ENCODE measurements around the gene TACC3.

The TACC3 gene

DNA sequence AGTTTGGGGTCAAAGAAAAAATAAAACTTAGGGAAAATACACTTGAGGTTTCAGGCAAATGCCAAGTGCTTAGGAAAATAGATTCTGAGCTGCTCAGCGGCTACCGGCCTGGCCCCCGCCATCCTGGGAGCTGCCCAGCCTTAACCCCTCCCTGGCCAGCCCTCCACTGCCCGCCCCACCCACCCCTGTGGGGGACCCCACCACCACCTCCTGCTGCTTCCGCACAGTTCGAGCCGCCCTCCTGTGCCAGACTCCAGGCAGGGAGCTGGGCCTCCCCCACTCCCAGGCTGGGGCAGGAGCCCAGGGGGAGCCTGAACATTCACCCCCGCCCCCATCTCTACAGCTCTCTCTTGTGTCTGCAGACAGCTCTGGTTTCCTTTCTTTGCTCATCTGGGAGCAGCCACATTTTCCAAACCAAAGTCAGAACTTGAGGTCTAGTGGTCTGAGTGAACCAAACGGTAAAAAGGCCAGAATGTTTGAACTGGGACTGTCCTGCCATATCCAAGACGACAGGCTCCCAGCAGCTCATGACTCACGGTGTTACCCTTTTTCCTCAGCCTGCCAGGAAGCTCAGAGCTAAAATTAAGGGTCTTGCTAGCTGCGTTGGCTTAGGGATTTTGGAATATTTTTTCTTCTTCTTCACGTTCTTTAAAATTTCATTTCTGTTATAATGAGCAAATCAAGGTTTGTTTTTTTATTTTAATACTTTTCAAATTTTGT, 67.1 kb downstream of the TACC3 start:
- H3K4me1 ChIP-seq (ENCODE audit: control insufficient read depth, insufficient read depth, low read length, unreplicated experiment): no peaks in the 10 kb centered on the region
- H3K4me3 ChIP-seq (ENCODE audit: low read depth, low read length): no peak overlapping the region
- H2AFZ ChIP-seq (ENCODE audit: low read length, unreplicated experiment): no peak overlapping the region
- H3K36me3 ChIP-seq (ENCODE audit: insufficient read depth, low read length): no peaks in the 10 kb centered on the region
- H3K27ac ChIP-seq (ENCODE audit: low read depth, low read length): no peak overlapping the region
- H3K27me3 ChIP-seq (ENCODE audit: insufficient read depth, low read length): peaks cover 5% of the 10 kb centered on the region; the same call in 1 of the 2 replicates
- H3K79me2 ChIP-seq (ENCODE audit: control insufficient read depth, insufficient read depth, low read length, unreplicated experiment): no peaks in the 10 kb centered on the region

DNA sequence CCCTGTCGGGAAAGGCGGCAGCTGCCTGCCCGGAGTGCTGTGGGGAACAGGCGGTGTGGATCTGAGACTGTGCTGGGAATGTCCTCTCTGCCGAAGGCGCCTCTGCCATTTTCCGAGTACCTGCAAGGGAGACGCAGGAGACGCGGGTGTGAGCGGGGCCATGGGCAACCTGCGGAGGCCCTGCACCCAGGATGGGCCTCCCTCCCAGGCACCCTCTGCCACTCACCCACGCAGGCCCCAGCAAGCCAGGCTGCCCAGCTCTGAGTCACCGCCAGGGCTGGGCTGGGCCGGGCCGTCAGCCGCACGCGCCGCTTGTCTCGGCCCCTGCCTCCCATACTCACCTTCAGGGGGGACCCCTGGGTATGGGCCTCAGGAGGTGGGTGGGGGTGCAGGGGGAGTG, 68.2 kb downstream of the TACC3 start:
- Histone ChIP-seq H2AFZ (ENCODE audit: low read length, unreplicated experiment) (no peak overlapping the region), H3K4me3 (ENCODE audit: low read depth, low read length) (no peak overlapping the region), H3K27ac (ENCODE audit: low read depth, low read length) (no peak overlapping the region), H3K79me2 (ENCODE audit: control insufficient read depth, insufficient read depth, low read length, unreplicated experiment) (no peaks in the 10 kb centered on the region), H3K36me3 (ENCODE audit: insufficient read depth, low read length) (no peaks in the 10 kb centered on the region), H3K27me3 (ENCODE audit: insufficient read depth, low read length) (peaks cover 14% of the 10 kb centered on the region), H3K4me1 (ENCODE audit: control insufficient read depth, insufficient read depth, low read length, unreplicated experiment) (no peaks in the 10 kb centered on the region)

DNA sequence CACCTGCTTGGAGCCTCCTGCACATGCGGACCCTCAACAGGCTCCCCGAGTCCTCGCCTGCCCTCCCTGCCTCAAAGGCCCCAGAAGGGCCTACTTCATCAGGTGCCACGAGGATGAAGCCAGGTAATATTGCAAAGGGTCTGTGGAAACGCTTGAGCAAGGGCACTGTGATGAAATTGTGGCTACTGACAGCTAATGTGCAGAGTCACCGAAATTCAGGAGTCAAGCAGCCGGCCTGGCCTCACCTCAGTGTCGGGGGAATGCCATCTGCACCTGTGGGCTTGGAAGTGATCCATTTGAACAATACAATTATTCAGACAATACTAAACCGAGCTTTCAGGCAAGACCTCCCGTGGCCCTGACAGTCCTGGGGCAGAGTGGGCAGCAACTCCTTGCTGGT, 68.7 kb downstream of the TACC3 start:
- H2AFZ ChIP-seq (ENCODE audit: low read length, unreplicated experiment): no peak overlapping the region
- no peaks in the 10 kb centered on the region for H3K36me3 ChIP-seq (ENCODE audit: insufficient read depth, low read length)
- no peak overlapping the region for H3K4me3 ChIP-seq (ENCODE audit: low read depth, low read length)
- no peaks in the 10 kb centered on the region for H3K4me1 ChIP-seq (ENCODE audit: control insufficient read depth, insufficient read depth, low read length, unreplicated experiment)
- no peak overlapping the region for H3K27ac ChIP-seq (ENCODE audit: low read depth, low read length)
- peaks cover 19% of the 10 kb centered on the region for H3K27me3 ChIP-seq (ENCODE audit: insufficient read depth, low read length)
- H3K79me2 ChIP-seq (ENCODE audit: control insufficient read depth, insufficient read depth, low read length, unreplicated experiment): no peaks in the 10 kb centered on the region

DNA sequence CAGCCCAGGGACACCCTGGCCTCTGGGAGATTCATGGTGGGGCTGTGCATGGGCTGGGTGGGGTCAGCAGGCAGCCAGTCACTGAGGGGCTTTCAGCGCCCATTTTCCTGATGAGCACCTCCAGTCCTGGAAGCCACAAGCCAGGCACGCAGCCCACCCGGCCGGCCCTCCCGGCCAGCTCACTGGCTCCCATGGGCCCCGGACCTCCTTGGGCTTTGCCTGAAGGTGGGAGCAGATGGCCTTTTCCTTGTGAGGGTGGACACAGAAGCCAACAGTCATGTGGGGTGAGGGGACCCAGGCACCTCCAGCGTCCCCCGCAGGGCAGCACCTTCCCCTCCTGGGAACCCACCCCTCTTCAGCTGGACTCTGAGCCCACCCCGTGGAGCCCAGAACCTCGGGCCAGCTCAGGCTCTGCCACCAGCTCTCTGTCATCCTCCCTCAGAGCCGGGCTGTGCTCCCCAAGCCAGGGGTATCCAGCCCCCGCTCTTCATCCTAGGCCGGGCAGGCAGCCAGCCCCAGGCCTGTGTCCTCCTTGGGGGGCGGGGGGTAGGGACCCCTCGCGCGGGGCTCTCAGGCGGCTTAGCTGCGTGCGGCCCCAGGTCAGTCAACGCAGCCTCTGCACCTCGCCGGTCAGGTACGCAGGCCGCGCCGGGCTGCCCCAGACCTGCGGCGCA, 71.0 kb downstream of the TACC3 start:
- no peaks in the 10 kb centered on the region for H3K4me1 ChIP-seq (ENCODE audit: control insufficient read depth, insufficient read depth, low read length, unreplicated experiment)
- H3K4me3 ChIP-seq (ENCODE audit: low read depth, low read length): no peak overlapping the region
- H3K27me3 ChIP-seq (ENCODE audit: insufficient read depth, low read length): peaks cover 29% of the 10 kb centered on the region
- no peaks in the 10 kb centered on the region for H3K79me2 ChIP-seq (ENCODE audit: control insufficient read depth, insufficient read depth, low read length, unreplicated experiment)
- no peak overlapping the region for H2AFZ ChIP-seq (ENCODE audit: low read length, unreplicated experiment)
- no peak overlapping the region for H3K27ac ChIP-seq (ENCODE audit: low read depth, low read length)
- no peaks in the 10 kb centered on the region for H3K36me3 ChIP-seq (ENCODE audit: insufficient read depth, low read length)

DNA sequence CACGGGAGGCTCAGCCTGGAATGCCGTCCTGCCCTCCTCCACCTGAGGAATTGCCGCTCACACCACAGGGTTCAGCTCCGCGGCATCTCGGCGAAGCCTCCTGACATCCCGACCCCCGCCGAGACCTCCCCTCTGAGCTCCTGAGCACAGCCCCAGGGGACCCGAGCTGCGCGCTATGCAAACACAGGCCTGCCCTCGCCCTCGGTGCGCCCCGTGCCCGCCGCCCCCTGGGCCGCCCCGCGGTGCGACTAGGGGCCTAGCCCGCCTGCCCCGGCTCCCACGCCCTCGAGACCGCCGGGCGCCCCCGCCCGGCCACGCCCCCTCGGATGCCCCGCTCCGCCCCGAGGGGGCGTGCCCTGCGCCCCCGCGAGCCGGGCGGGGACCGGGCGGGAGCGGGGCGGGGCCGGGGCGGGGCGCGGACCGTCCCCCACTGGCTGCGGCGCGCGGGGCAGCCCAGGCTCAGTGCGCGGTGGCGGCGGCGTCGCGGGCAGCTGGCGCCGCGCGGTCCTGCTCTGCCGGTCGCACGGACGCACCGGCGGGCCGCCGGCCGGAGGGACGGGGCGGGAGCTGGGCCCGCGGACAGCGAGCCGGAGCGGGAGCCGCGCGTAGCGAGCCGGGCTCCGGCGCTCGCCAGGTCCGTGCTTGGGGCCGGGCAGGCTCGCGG, 71.6 kb downstream of the TACC3 start, which contains the start of gene FGFR3:
FGFR3 (plus strand) TSS at position 462 of the 664 bp plus-strand sequence. CDS start 642 bp downstream, outside the sequence.
- Histone ChIP-seq H3K27ac (ENCODE audit: low read depth, low read length) (no peak within 1 kb of the TSS), H3K79me2 (ENCODE audit: control insufficient read depth, insufficient read depth, low read length, unreplicated experiment) (no peaks in the 10 kb centered on the region), H3K4me3 (ENCODE audit: low read depth, low read length) (peak within 1 kb of the TSS; percentile 67), H2AFZ (ENCODE audit: low read length, unreplicated experiment) (no peak within 1 kb of the TSS), H3K4me1 (ENCODE audit: control insufficient read depth, insufficient read depth, low read length, unreplicated experiment) (no peaks in the 10 kb centered on the region), H3K27me3 (ENCODE audit: insufficient read depth, low read length) (peaks cover 29% of the 10 kb centered on the region), H3K36me3 (ENCODE audit: insufficient read depth, low read length) (no peaks in the 10 kb centered on the region)

DNA sequence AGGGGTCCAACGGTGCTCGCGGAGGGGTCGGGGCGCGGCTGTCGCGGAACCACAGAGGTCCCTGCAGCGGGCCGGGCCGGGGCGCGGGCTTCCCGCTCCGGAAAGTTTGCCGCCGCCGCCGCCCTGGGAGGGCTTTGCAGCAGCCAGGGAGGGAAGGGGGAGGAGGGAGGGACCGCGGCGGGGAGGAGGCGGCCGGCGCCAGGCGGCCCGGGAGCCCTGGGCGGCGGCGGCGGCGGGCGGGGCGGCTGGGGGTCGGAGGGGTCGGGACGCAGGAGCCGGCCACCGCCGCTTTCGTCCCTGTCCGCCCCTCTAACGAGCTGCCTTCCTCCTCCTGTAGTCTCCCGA, 72.1 kb downstream of the TACC3 start:
- Histone ChIP-seq H2AFZ (ENCODE audit: low read length, unreplicated experiment) (no peak overlapping the region), H3K79me2 (ENCODE audit: control insufficient read depth, insufficient read depth, low read length, unreplicated experiment) (no peaks in the 10 kb centered on the region), H3K4me3 (ENCODE audit: low read depth, low read length) (peak overlapping the region; percentile 67; the same call in 1 of the 2 replicates), H3K36me3 (ENCODE audit: insufficient read depth, low read length) (no peaks in the 10 kb centered on the region), H3K4me1 (ENCODE audit: control insufficient read depth, insufficient read depth, low read length, unreplicated experiment) (no peaks in the 10 kb centered on the region), H3K27me3 (ENCODE audit: insufficient read depth, low read length) (peaks cover 29% of the 10 kb centered on the region), H3K27ac (ENCODE audit: low read depth, low read length) (no peak overlapping the region)

DNA sequence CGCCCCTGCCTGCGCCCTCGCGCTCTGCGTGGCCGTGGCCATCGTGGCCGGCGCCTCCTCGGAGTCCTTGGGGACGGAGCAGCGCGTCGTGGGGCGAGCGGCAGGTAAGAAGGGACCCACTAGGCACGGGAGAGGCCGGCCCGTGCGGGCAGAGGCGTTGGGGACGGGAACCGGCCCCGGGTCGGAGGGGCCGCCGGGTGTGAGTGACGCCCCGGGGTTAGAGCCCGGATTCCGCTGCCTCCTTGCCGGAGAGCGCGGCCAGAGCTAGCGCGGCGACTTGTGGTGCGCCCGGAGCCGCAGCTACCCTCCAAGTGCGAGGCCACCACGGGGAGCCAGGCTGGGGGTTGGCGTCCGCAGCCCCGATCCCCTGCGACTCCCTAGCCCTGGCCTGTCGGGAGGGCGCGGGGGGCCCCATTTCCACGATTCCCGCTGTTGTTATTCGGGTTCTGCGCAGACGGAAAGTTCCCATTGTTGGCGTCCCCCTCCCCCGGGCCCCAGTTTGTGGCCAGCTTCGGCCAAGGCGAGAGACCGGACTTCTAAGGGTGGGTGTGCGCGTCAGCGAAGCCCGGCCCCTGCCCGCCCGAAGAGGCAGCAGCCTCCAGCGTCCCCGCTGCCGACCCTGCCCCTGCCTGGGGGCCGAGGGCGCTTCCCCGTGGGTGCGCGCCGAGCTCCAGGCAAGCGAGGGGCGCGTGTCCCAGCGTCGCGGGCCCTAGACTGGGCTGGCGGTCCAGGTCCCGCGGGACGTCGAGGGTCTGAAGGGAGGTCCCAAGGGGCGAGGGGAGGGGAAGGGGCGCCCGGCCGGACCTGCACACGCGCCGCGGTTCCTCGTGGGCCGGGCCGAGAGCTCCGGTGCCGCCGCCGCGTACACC, 72.9 kb downstream of the TACC3 start:
- H2AFZ ChIP-seq (ENCODE audit: low read length, unreplicated experiment): no peak overlapping the region
- peak overlapping the region; percentile 50 for H3K4me3 ChIP-seq (ENCODE audit: low read depth, low read length)
- H3K4me1 ChIP-seq (ENCODE audit: control insufficient read depth, insufficient read depth, low read length, unreplicated experiment): no peaks in the 10 kb centered on the region
- no peaks in the 10 kb centered on the region for H3K36me3 ChIP-seq (ENCODE audit: insufficient read depth, low read length)
- H3K27me3 ChIP-seq (ENCODE audit: insufficient read depth, low read length): peaks cover 29% of the 10 kb centered on the region
- H3K27ac ChIP-seq (ENCODE audit: low read depth, low read length): no peak overlapping the region
- no peaks in the 10 kb centered on the region for H3K79me2 ChIP-seq (ENCODE audit: control insufficient read depth, insufficient read depth, low read length, unreplicated experiment)

Measured in ACC112 (cell line).